Fibroblast of lung (primary cell): ENCODE data around the gene FAM53C. TPM values are rescaled to one million over a fixed set of nuclear protein-coding genes. Genes with fewer than 3 reads are reported as not detected.
"Not testable (repeated sequence)": the region's sequence is repeated elsewhere in the genome, so short reads cannot be mapped to it uniquely, and the experiment has no call there.

Experiments used
- DNase-seq, 2 donors: peaks; one replicate each; pipeline versions ENCODE4 v3.0.0 to v3.0.0-alpha.2; 2010; ENCODE audit warnings: low read depth in 2 of 2
- H2AFZ ChIP-seq: 2 replicates; pipeline ENCODE4 v1.5.1; 2012; ENCODE audit warnings: low read length, control low read depth, inconsistent platforms
- H3K27ac ChIP-seq: 2 replicates; pipeline ENCODE4 v1.5.1; 2011; ENCODE audit warnings: low read length, control low read depth; ENCODE audit not compliant: insufficient read depth
- H3K27me3 ChIP-seq: 2 replicates; pipeline ENCODE4 v1.5.1; 2011; ENCODE audit warnings: mild to moderate bottlenecking, low read length; ENCODE audit not compliant: control insufficient read depth, insufficient read depth
- H3K36me3 ChIP-seq: 2 replicates; pipeline ENCODE4 v1.5.1; 2011; ENCODE audit warnings: low read length; ENCODE audit not compliant: control insufficient read depth, insufficient read depth
- H3K4me1 ChIP-seq: 2 replicates; pipeline ENCODE4 v1.5.1; 2011; ENCODE audit warnings: low read length; ENCODE audit not compliant: control insufficient read depth, insufficient read depth; ENCODE audit errors: extremely low read depth
- H3K4me2 ChIP-seq: 2 replicates; pipeline ENCODE4 v1.5.1; 2011; ENCODE audit warnings: low read length, control low read depth; ENCODE audit not compliant: insufficient read depth; ENCODE audit errors: extremely low read depth
- H3K4me3 ChIP-seq, 4 experiments: fragments of 200-600 bp in 1 of 4; sonication (generic) in 1 of 4; replicated peaks in 1 of 4; 2 replicates each; pipeline ENCODE4 v1.5.1; 2011 to 2016; ENCODE audit warnings: low read length in 4 of 4, low read depth in 3 of 4, mild to moderate bottlenecking in 3 of 4, control low read depth in 2 of 4, inconsistent platforms in 1 of 4, mixed read lengths in 1 of 4; ENCODE audit not compliant: insufficient read depth in 1 of 4; ENCODE audit errors: control extremely low read depth in 1 of 4
- H3K79me2 ChIP-seq: 2 replicates; pipeline ENCODE4 v1.5.1; 2012; ENCODE audit warnings: mild to moderate bottlenecking, low read length, inconsistent platforms; ENCODE audit not compliant: control insufficient read depth, insufficient read depth
- H3K9ac ChIP-seq: 2 replicates; pipeline ENCODE4 v1.5.1; 2011; ENCODE audit warnings: mild to moderate bottlenecking, low read length, control low read depth; ENCODE audit not compliant: insufficient read depth
- H3K9me3 ChIP-seq: 2 replicates; pipeline ENCODE4 v1.5.1; 2012; ENCODE audit warnings: low read depth, low read length; ENCODE audit not compliant: control insufficient read depth, insufficient read depth
- H4K20me1 ChIP-seq: 2 replicates; pipeline ENCODE4 v1.5.1; 2011; ENCODE audit warnings: low read length; ENCODE audit not compliant: control insufficient read depth, insufficient read depth; ENCODE audit errors: extremely low read depth
- EZH2 ChIP-seq: IDR thresholded peaks from 2 replicates; pipeline ENCODE4 v1.5.1; 2012; ENCODE audit warnings: low read length, control low read depth, mild to moderate bottlenecking; ENCODE audit errors: missing control alignments
- polyA plus RNA-seq, 2 donors: library from polyadenylated mRNA; depleted of rRNA in 1 of 2; stranded (reverse) in 1 of 2; unstranded in 1 of 2; fragments of >200 nt; gene quantifications; 2 replicates each; pipeline ENCODE4 v1.2.1, GENCODE V29; 2011 to 2012; ENCODE audit warnings: missing spikeins in 1 of 2
- total RNA-seq: library from RNA; depleted of rRNA; stranded (reverse); fragments of >200 nt; gene quantifications from 2 replicates; pipeline ENCODE4 v1.2.1, GENCODE V29; 2014
- TF ChIP-seq, protein P1 (sequence below), 2 donors: IDR thresholded peaks in 1 of 2; conservative IDR thresholded peaks in 1 of 2; 1 replicate in 1 of 2; 2 replicates in 1 of 2; pipeline ENCODE4 v1.5.1; 2011 to 2012; ENCODE audit warnings: low read length in 2 of 2, control low read depth in 1 of 2, inconsistent platforms in 1 of 2, low read depth in 1 of 2, mild to moderate bottlenecking in 1 of 2

FAM53C gene
- total and polyA plus RNA-seq, 2 donors (not counting 1 experiment from before 2014, with no cell fraction given), result 30.3 to 44.9 TPM

DNA sequence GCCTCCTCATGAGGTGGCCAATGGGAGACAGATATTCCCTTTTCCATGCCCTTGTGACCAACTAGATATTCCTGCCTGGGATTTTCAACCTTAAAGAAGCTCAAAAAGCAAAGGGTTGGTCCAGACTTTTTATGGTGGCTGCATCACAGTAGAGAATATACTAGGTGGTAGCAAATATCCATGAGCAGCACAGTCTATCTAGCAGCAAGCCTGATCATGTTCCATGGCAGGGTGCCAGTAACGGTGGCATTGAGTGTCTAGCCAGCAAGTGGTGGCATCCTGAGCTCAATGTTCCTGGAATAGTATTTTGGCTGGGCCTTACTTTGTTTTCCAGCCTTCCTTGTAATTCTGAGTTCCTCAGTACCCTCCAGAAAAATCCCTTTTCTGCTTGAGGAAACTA is 32.3 kb upstream of the FAM53C start:
- Histone ChIP-seq H2AFZ (no peak overlapping the region), H3K36me3 (no peaks in the 10 kb centered on the region), H4K20me1 (no peaks in the 10 kb centered on the region), H3K4me3 (no peak overlapping the region), H3K4me1 (no peaks in the 10 kb centered on the region), H3K9ac (no peak overlapping the region), H3K27ac (no peak overlapping the region), H3K9me3 (no peaks in the 10 kb centered on the region), H3K4me2 (no peak overlapping the region), H3K27me3 (no peaks in the 10 kb centered on the region), H3K79me2 (no peaks in the 10 kb centered on the region)
- TF ChIP-seq EZH2, result no peak
- TF ChIP-seq, protein P1, sequence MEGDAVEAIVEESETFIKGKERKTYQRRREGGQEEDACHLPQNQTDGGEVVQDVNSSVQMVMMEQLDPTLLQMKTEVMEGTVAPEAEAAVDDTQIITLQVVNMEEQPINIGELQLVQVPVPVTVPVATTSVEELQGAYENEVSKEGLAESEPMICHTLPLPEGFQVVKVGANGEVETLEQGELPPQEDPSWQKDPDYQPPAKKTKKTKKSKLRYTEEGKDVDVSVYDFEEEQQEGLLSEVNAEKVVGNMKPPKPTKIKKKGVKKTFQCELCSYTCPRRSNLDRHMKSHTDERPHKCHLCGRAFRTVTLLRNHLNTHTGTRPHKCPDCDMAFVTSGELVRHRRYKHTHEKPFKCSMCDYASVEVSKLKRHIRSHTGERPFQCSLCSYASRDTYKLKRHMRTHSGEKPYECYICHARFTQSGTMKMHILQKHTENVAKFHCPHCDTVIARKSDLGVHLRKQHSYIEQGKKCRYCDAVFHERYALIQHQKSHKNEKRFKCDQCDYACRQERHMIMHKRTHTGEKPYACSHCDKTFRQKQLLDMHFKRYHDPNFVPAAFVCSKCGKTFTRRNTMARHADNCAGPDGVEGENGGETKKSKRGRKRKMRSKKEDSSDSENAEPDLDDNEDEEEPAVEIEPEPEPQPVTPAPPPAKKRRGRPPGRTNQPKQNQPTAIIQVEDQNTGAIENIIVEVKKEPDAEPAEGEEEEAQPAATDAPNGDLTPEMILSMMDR (conservative IDR thresholded peaks at IDR 0.05 in 1 of 2, IDR thresholded peaks at IDR 0.05 in 1 of 2; ENCODE audit: low read depth in 1 of 2, low read length in 2 of 2), result no peak
- no peak for DNase-seq

DNA sequence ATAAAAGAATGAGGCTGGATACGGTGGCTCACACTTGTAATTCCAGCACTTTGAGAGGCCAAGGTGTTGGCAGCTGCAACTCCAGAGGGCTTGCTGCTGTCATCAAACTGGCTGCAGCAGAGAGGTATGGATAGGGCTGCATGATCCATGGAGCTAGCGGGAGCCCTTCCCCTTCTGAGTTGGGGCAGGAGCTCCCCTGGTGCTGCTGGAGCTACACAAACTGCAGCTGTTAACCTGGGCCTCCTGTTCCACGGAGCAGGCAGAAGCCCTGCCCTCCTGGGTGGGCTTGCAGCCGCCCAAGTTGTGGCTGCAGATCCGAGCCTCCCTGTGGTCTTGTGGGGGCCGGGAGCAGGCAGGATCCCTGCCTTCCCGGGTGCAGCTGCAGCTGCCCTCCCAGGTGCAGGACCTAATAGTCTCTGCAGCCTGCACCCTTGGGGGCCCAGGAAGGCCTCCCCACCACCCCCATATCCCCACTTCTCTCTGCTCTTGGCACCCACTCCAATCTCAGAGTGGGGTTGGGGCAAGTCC is 22.3 kb upstream of the FAM53C start:
- Histone ChIP-seq H3K4me2 (no peak overlapping the region), H2AFZ (no peak overlapping the region), H3K27me3 (no peaks in the 10 kb centered on the region), H3K9ac (no peak overlapping the region), H3K4me1 (no peaks in the 10 kb centered on the region), H4K20me1 (no peaks in the 10 kb centered on the region), H3K27ac (no peak overlapping the region), H3K79me2 (no peaks in the 10 kb centered on the region), H3K4me3 (no peak overlapping the region), H3K36me3 (peaks cover 1% of the 10 kb centered on the region), H3K9me3 (no peaks in the 10 kb centered on the region)
- TF ChIP-seq, protein P1 (conservative IDR thresholded peaks at IDR 0.05 in 1 of 2, IDR thresholded peaks at IDR 0.05 in 1 of 2; ENCODE audit: low read depth in 1 of 2, low read length in 2 of 2), result no peak
- no peak for TF ChIP-seq EZH2
- DNase-seq, result no peak

DNA sequence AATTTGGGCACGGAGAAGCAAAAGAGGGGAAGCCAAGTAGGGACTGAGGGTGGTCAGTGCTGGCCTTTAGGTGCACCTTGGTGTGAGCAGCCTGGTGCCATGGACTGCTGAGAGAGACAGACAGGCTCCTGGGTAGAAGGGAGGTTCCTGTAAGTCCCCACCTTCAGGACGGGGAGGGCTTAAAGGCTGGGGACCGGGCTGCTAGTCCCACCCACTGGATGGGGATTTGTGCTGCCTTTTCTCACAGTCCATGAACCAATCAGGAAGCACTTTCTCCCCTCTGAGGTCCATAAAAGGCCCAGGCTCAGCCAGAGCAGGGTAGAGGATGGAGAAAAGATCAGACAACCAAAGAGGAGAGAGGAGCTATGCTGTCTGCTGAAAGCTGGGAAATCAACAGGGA is 21.7 kb upstream of the FAM53C start:
- no peak for DNase-seq

DNA sequence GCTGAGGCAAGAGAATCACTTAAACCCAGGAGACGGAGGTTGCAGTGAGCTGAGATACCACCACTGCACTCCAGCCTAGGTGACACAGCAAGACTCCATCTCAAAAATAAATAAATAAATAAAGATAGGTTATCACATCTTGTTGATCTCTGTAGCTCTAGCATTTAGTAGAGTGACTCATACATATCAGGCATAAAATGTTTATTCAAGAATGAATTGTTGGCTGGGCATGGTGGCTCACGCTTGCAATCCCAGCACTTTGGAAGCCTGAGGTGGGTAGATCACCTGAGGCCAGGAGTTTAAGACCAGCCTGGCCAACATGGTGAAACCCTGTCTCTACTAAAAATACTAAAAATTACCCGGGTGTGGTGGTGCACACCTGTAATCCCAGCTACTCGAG is 19.9 kb upstream of the FAM53C start:
- H3K36me3 ChIP-seq, H3K27ac ChIP-seq, H3K27me3 ChIP-seq, H3K4me1 ChIP-seq, H3K4me3 ChIP-seq, DNase-seq, H3K4me2 ChIP-seq, H2AFZ ChIP-seq, H3K79me2 ChIP-seq, H3K9me3 ChIP-seq, H4K20me1 ChIP-seq, H3K9ac ChIP-seq: not testable (repeated sequence)

More for the DNA sequence above, 21.7 kb upstream of the FAM53C start:
- no peak overlapping the region for H3K27ac ChIP-seq
- H3K27me3 ChIP-seq, result no peaks in the 10 kb centered on the region
- H2AFZ ChIP-seq, result no peak overlapping the region
- H3K79me2 ChIP-seq, result no peaks in the 10 kb centered on the region
- no peaks in the 10 kb centered on the region for H3K9me3 ChIP-seq
- H4K20me1 ChIP-seq, result no peaks in the 10 kb centered on the region
- TF ChIP-seq, protein P1 (conservative IDR thresholded peaks at IDR 0.05 in 1 of 2, IDR thresholded peaks at IDR 0.05 in 1 of 2; ENCODE audit: low read depth in 1 of 2, low read length in 2 of 2), result no peak
- TF ChIP-seq EZH2, result no peak
- peaks cover 1% of the 10 kb centered on the region for H3K36me3 ChIP-seq
- no peak overlapping the region for H3K4me3 ChIP-seq
- no peaks in the 10 kb centered on the region for H3K4me1 ChIP-seq
- H3K4me2 ChIP-seq, result no peak overlapping the region
- H3K9ac ChIP-seq, result no peak overlapping the region
